B cell (primary cell): ENCODE measurements around the gene SEL1L. TPM values are rescaled to one million over a fixed set of nuclear protein-coding genes. Genes with fewer than 3 reads are reported as not detected.
A peak's percentile ranks its signal among the peaks of the same experiment; 100 is the strongest.

Experiments used
- ATAC-seq: fragments of 200-7000 bp; cut with Tn5 transposase; one replicate; pipeline ENCODE4 v1.10.0; 2021; ENCODE audit warnings: low read depth, mild to moderate bottlenecking, moderate number of reproducible peaks, moderate library complexity
- CTCF ChIA-PET: fragments of 350-600 bp; sonication (Branson Sonifier 250); formaldehyde crosslinking; loops from one replicate; lab custom pipeline; 2021; ENCODE audit warnings: antibody characterized with exemption, inconsistent platforms; lab: Charles Lee
- POLR2A ChIA-PET: fragments of 350-600 bp; sonication (Branson Sonifier 250); formaldehyde crosslinking; loops from one replicate; lab custom pipeline; 2021; ENCODE audit warnings: antibody characterized with exemption; lab: Charles Lee
- DNase-seq: peaks from one replicate; pipeline ENCODE4 v3.0.0; 2013
- H2AFZ ChIP-seq: 2 replicates; pipeline ENCODE4 v1.6.1; 2012; ENCODE audit warnings: mild to moderate bottlenecking, low read depth, low read length; ENCODE audit not compliant: insufficient read depth, poor library complexity, severe bottlenecking
- H3K27ac ChIP-seq, 2 donors: 1 replicate in 1 of 2; 2 replicates in 1 of 2; pipeline ENCODE4 v1.5.1; 2012 to 2013; ENCODE audit warnings: low read length in 2 of 2, mild to moderate bottlenecking in 2 of 2, moderate library complexity in 1 of 2
- H3K27me3 ChIP-seq, 4 experiments: fragments of 200-600 bp in 1 of 4; sonication (generic) in 1 of 4; replicated peaks in 1 of 4; 1 replicate in 2 of 4; 2 replicates in 2 of 4; pipeline versions ENCODE4 v1.6.1 to v1.7.0; 2013 to 2016; ENCODE audit warnings: low read length in 3 of 4, mild to moderate bottlenecking in 2 of 4, mixed read lengths in 1 of 4, moderate library complexity in 1 of 4; ENCODE audit not compliant: insufficient read depth in 4 of 4, control insufficient read depth in 3 of 4; ENCODE audit errors: control extremely low read depth in 1 of 4
- H3K36me3 ChIP-seq, 2 experiments: replicated peaks in 1 of 2; 1 replicate in 1 of 2; 2 replicates in 1 of 2; pipeline versions ENCODE4 v1.6.1 to v1.7.1; 2013; ENCODE audit warnings: low read length in 1 of 2; ENCODE audit not compliant: insufficient read depth in 2 of 2, control insufficient read depth in 1 of 2; ENCODE audit errors: control extremely low read depth in 1 of 2, extremely low read depth in 1 of 2
- H3K4me1 ChIP-seq, 2 donors: fragments of 200-600 bp in 1 of 2; sonication (generic) in 1 of 2; 1 replicate in 1 of 2; 2 replicates in 1 of 2; pipeline versions ENCODE4 v1.5.1 to v1.6.1; 2013 to 2017; ENCODE audit warnings: low read length in 2 of 2; ENCODE audit not compliant: control insufficient read depth in 2 of 2, insufficient read depth in 2 of 2
- H3K4me2 ChIP-seq: replicated peaks from 2 replicates; pipeline ENCODE3; 2012; ENCODE audit warnings: mild to moderate bottlenecking, low read depth, low read length; ENCODE audit not compliant: poor library complexity, severe bottlenecking
- H3K4me3 ChIP-seq, 5 experiments: fragments of 200-600 bp in 1 of 5; sonication (generic) in 1 of 5; 1 replicate in 3 of 5; 2 replicates in 2 of 5; pipeline versions ENCODE4 v1.5.1 to v1.7.0; 2011 to 2016; ENCODE audit warnings: low read length in 4 of 5, mild to moderate bottlenecking in 4 of 5, low read depth in 2 of 5, control low read depth in 1 of 5, moderate library complexity in 1 of 5; ENCODE audit not compliant: insufficient read depth in 1 of 5; ENCODE audit errors: control extremely low read depth in 1 of 5, extremely low read depth in 1 of 5
- H3K79me2 ChIP-seq: fragments of 200-600 bp; sonication (generic); one replicate; pipeline ENCODE4 v1.6.0; 2016; ENCODE audit warnings: low read length; ENCODE audit not compliant: control insufficient read depth, insufficient read depth
- H3K9ac ChIP-seq: fragments of 200-600 bp; sonication (generic); 2 replicates; pipeline ENCODE4 v1.6.1; 2017; ENCODE audit warnings: mild to moderate bottlenecking, low read length, moderate library complexity
- H3K9me3 ChIP-seq, 3 donors: one replicate each; pipeline versions ENCODE4 v1.6.1 to v1.7.1; 2013; ENCODE audit warnings: low read length in 2 of 3; ENCODE audit not compliant: control insufficient read depth in 2 of 3, insufficient read depth in 1 of 3; ENCODE audit errors: control extremely low read depth in 1 of 3
- H4K20me1 ChIP-seq: 2 replicates; pipeline ENCODE4 v1.6.0; 2012; ENCODE audit warnings: mild to moderate bottlenecking, low read length; ENCODE audit not compliant: insufficient read depth, control insufficient read depth, poor library complexity, severe bottlenecking
- H3K27ac Mint-ChIP-seq: one replicate; pipeline ENCODE4 v1.8.0; 2021; ENCODE audit warnings: mixed read lengths
- H3K27me3 Mint-ChIP-seq: one replicate; pipeline ENCODE4 v1.8.0; 2021; ENCODE audit warnings: mixed read lengths
- H3K4me1 Mint-ChIP-seq: one replicate; pipeline ENCODE4 v1.8.0; 2021; ENCODE audit warnings: mixed read lengths
- H3K4me3 Mint-ChIP-seq: one replicate; pipeline ENCODE4 v1.8.0; 2021; ENCODE audit warnings: mixed read lengths
- H3K9me3 Mint-ChIP-seq: one replicate; pipeline ENCODE4 v1.8.0; 2022; ENCODE audit warnings: mixed read lengths; ENCODE audit not compliant: insufficient read depth
- CTCF ChIP-seq: fragments of 200-600 bp; IDR thresholded peaks from one replicate; pipeline ENCODE4 v1.8.0; 2022; ENCODE audit warnings: antibody characterized with exemption, mild to moderate bottlenecking
- EZH2 ChIP-seq: IDR thresholded peaks from 2 replicates; pipeline ENCODE4 v1.6.1; 2012; ENCODE audit warnings: borderline replicate concordance, low read depth, mild to moderate bottlenecking, moderate library complexity, low read length; ENCODE audit not compliant: insufficient read depth, poor library complexity, severe bottlenecking
- WGBS: methylation state at CpG from one replicate; pipeline ENCODE4 v1.1.5; 2013; ENCODE audit warnings: missing lambda C conversion rate; ENCODE audit not compliant: insufficient coverage; 5-methylcytosine and 5-hydroxymethylcytosine counted together
- intact Hi-C: fragments of 100-400 bp; cut with micrococcal nuclease; formaldehyde crosslinking; loops from one replicate; pipeline ENCODE4 v1.10.0; 2022
- polyA plus RNA-seq: library from polyadenylated mRNA; depleted of rRNA; stranded (reverse); fragments of >200 nt; gene quantifications from 2 replicates; pipeline ENCODE4 v1.2.3, GENCODE V29; 2012
- total RNA-seq, 2 donors: library from RNA; stranded (reverse); fragments of 120-200 nt in 1 of 2; gene quantifications; 1 replicate in 1 of 2; 2 replicates in 1 of 2; pipeline versions ENCODE4 v1.2.3 to v1.2.4, GENCODE V29; 2013 to 2022

The SEL1L gene
- total and polyA plus RNA-seq, 2 donors (not counting 1 experiment from before 2014, with no cell fraction given), result 7.3 to 50.0 TPM

- ATAC-seq (peak; percentile 41), DNase-seq (peak; percentile 37)
- Histone ChIP-seq H3K4me2 (peak overlapping the region; percentile 45), H3K27me3 (no peaks in the 10 kb centered on the region), H2AFZ (no peak overlapping the region), H3K9ac (no peak overlapping the region), H3K36me3 (peaks cover 2 to 66% of the 10 kb centered on the region in 2 experiments), H3K79me2 (peaks cover 30% of the 10 kb centered on the region), H3K4me1 (peaks cover 11 to 13% of the 10 kb centered on the region in 2 donors), H3K27ac (peak overlapping the region; percentile 14 to 81), H3K4me3 (no peak overlapping the region), H4K20me1 (no peaks in the 10 kb centered on the region), H3K9me3 (no peaks in the 10 kb centered on the region)
- Mint-ChIP-seq H3K4me1 (peaks cover 21% of the 10 kb centered on the region), H3K27me3 (no peaks in the 10 kb centered on the region), H3K9me3 (no peaks in the 10 kb centered on the region), H3K4me3 (no peak overlapping the region), H3K27ac (peak overlapping the region; percentile 70)
- intact Hi-C loops, result no loop called here
- 77% methylated on average over 2 of the region's 3 CpGs for WGBS
- TF ChIP-seq CTCF (no peak), EZH2 (no peak)
- ChIA-PET POLR2A (no interaction called here), CTCF (interaction anchor here (1.0 kb wide), 1 partner anchor 55 kb away, joined by 4 read pairs; no protein-coding TSS in a partner anchor)
These were observed 14.2 kb downstream of the SEL1L start for GRCh38 chr14:81519200-81520011.

DNA sequence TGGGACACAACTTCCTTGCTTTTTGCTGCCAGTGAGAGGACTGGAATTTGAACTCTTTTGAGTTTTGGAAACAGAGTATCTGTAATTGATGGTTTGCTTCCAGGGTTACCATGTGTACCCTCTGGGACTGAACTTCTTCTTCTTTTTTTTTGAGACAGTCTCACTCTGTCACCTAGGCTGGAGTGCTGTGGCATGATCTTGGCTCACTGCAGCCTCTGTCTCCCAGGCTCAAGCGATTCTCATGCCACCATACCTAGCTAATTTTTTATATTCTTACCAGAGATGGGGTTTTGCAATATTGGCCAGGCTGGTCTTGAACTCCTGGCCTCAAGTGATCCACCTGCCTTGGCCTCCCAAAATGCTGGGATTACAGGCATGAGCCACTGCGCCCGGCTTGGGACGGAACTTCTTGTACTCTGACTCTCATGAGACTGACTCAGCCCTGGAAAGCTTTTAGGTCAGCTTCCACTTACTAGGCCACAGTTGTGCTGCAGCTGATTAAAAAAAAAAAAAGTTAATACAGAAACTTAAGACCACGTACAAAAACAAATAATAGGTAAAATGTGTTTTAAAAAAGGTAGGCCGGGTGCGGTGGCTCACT lies 15.8 kb downstream of the SEL1L start:
- Mint-ChIP-seq H3K4me3 (no peak overlapping the region), H3K4me1 (peaks cover 17% of the 10 kb centered on the region), H3K27me3 (no peaks in the 10 kb centered on the region), H3K9me3 (no peaks in the 10 kb centered on the region), H3K27ac (no peak overlapping the region)
- DNase-seq (no peak), ATAC-seq (no peak)
- Histone ChIP-seq H3K27me3 (no peaks in the 10 kb centered on the region), H4K20me1 (no peaks in the 10 kb centered on the region), H3K79me2 (peaks cover 16% of the 10 kb centered on the region), H3K4me1 (peaks cover 11 to 13% of the 10 kb centered on the region in 2 donors), H3K27ac (no peak overlapping the region), H3K4me2 (no peak overlapping the region), H3K4me3 (no peak overlapping the region), H3K9ac (no peak overlapping the region), H2AFZ (no peak overlapping the region), H3K9me3 (peaks cover 0 to 7% (median 0%) of the 10 kb centered on the region in 3 donors), H3K36me3 (peaks cover 2 to 66% of the 10 kb centered on the region in 2 experiments)
- intact Hi-C loops, result no loop called here
- WGBS, result 96% methylated on average over 4 of the region's 7 CpGs
- ChIA-PET CTCF (no interaction called here), POLR2A (no interaction called here)
- TF ChIP-seq CTCF, result no peak
- no peak for TF ChIP-seq EZH2
